Measurements from ENCODE around the gene UNC5A. TPM values are rescaled to one million over a fixed set of nuclear protein-coding genes. Genes with fewer than 3 reads are reported as not detected.

Gene UNC5A
- total RNA-seq, 6 experiments from 2014 or later = not detected

DNA sequence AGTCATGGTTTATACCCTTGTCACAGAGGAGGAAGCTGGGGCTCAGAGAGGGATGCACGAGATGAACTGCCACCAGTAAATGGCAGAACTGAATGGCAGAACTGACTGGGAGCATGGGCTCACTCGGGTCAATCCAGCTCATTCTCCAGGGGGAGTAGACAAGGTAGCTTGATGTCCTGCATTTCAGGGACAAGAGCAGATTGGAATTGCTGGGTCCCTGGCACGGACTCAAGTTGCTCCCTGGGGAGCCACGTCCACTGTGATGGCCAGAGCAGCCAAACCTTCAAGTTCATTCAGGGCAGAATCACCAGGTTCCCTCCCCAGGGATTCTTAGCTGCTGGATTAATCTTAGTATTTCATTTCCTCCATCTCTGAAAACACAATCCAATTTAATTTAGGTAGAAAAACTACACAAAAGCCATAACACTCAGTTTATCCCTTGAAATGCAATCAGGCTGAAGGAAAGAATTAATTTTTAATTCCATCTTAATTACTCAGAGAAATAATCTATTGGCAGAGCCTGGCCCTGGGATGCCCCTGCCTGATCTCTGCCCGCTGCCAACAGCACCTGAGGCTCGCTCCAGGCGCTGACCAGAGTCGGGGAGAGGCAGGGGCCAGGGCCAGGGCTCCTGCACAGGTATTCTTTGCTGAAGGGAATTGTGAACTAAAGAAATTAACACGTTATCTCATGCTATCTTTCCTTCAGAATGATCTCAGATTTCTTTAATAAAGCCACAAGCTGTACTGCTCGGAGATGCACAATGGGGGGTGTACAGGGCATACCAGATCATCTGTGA lies 42.0 kb upstream of the UNC5A start:
- no peak overlapping the region for H3K27ac ChIP-seq
- ATAC-seq (no peak), DNase-seq (peak in 1 of 3 donors; percentile 16)
- 47% methylated on average over 9 of the region's 10 CpGs for WGBS (ENCODE audit: insufficient coverage, low coverage, low lambda C conversion rate, missing lambda C conversion rate)
- TF ChIP-seq CTCF (IDR thresholded peaks at IDR 0.05) (no peak), POLR2A (IDR thresholded peaks at IDR 0.05) (no peak)
- peaks cover 0 to 2% (median 0%) of the 10 kb centered on the region in 4 donors for H3K9me3 ChIP-seq
- H3K36me3 ChIP-seq = no peaks in the 10 kb centered on the region
- H3K4me1 ChIP-seq = no peaks in the 10 kb centered on the region
- H3K4me3 ChIP-seq = no peak overlapping the region
- no peaks in the 10 kb centered on the region for H3K27me3 ChIP-seq
- intact Hi-C loops (cut with DNase I) = no loop called here

DNA sequence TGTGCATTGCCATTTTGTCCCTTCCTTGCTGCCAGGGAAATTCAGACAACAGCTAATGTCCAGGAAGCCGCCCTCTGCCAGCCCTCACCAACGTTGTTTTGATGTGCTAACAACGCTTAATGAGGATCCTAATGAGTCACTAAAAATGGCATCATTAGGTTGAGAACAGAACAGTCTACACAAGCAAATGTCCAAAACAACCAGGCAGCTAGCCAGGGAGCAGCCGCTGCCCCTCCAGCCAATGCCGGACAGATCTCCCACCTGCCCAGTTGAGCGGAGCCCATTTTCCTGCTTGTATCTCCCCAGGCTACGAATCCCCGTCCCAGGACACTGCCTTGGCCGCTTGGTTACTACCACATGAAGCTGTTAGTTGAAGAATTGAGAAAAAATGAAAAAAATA lies 40.4 kb upstream of the UNC5A start:
- Histone ChIP-seq H3K9me3 (peaks cover 0 to 2% (median 0%) of the 10 kb centered on the region in 4 donors), H3K36me3 (no peaks in the 10 kb centered on the region), H3K27me3 (no peaks in the 10 kb centered on the region), H3K4me1 (no peaks in the 10 kb centered on the region), H3K4me3 (no peak overlapping the region), H3K27ac (no peak overlapping the region)
- ATAC-seq = no peak
- no peak for TF ChIP-seq CTCF (IDR thresholded peaks at IDR 0.05)
- no peak for TF ChIP-seq POLR2A (IDR thresholded peaks at IDR 0.05)
- 55% methylated on average over 6 of the region's 9 CpGs for WGBS (ENCODE audit: insufficient coverage, low coverage, low lambda C conversion rate, missing lambda C conversion rate)
- DNase-seq = peak in 2 of 3 donors; percentile 21 to 24
- intact Hi-C loops (cut with DNase I) = no loop called here

DNA sequence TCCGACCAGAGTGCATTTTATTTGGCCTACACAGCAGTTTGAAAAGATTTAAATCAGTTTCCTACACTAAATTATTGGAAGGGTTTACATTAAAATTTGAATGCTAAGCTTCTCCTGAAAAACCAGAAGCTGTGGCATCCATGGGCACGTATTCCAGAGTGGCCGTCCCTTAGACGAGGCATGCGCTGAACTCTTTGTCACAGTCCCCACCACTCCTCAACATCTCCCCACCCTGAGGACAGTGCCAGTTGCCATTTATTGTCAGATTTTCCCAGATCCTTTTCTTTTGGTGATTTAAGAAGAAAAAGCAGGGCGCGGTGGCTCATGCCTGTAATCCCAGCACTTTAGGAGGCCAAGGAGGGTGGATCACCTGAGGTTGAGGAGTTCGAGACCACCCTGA lies 39.9 kb upstream of the UNC5A start:
- H3K36me3 ChIP-seq = no peaks in the 10 kb centered on the region
- no peaks in the 10 kb centered on the region for H3K4me1 ChIP-seq
- intact Hi-C loops (cut with DNase I) = no loop called here
- peak in 1 of 3 donors; percentile 5 for DNase-seq
- no peaks in the 10 kb centered on the region for H3K27me3 ChIP-seq
- no peak for ATAC-seq
- no peak overlapping the region for H3K27ac ChIP-seq
- 86% methylated on average over 8 of the region's 8 CpGs for WGBS (ENCODE audit: insufficient coverage, low coverage, low lambda C conversion rate, missing lambda C conversion rate)
- no peak overlapping the region for H3K4me3 ChIP-seq
- H3K9me3 ChIP-seq = peaks cover 0 to under 1% (median 0%) of the 10 kb centered on the region in 4 donors
- TF ChIP-seq POLR2A (IDR thresholded peaks at IDR 0.05) = no peak
- TF ChIP-seq CTCF (IDR thresholded peaks at IDR 0.05) = no peak

- Histone ChIP-seq H3K27me3 (no peaks in the 10 kb centered on the region), H3K4me1 (no peaks in the 10 kb centered on the region), H3K27ac (no peak overlapping the region), H3K4me3 (no peak overlapping the region), H3K36me3 (no peaks in the 10 kb centered on the region), H3K9me3 (no peaks in the 10 kb centered on the region)
- 75% methylated on average over 7 of the region's 8 CpGs for WGBS (ENCODE audit: insufficient coverage, low coverage, low lambda C conversion rate, missing lambda C conversion rate)
- ATAC-seq (no peak), DNase-seq (peak; percentile 2 to 25 (median 20))
- TF ChIP-seq CTCF (IDR thresholded peaks at IDR 0.05) (no peak), POLR2A (IDR thresholded peaks at IDR 0.05) (no peak)
- intact Hi-C loops (cut with DNase I) = no loop called here
Observed at GRCh38 chr5:176771102-176771845, 39.1 kb upstream of the UNC5A start.
